Panc1 (cell line): Measurements from ENCODE around the gene ATP5MC2. TPM values are rescaled to one million over a fixed set of nuclear protein-coding genes. Genes with fewer than 3 reads are reported as not detected.

Experiments
- ATAC-seq: fragments of 200-7000 bp; cut with Tn5 transposase; 2 replicates; pipeline ENCODE4 v1.9.1; 2020; ENCODE audit warnings: mild to moderate bottlenecking, moderate library complexity
- BruUV-seq: library from RNA; stranded (reverse); fragments of 400-500 nt; replicated peaks from 2 replicates; lab custom pipeline; 2021; lab: Mats Ljungman, UMichigan
- CTCF ChIA-PET: fragments of 300-600 bp; sonication (Branson Sonifier 250); formaldehyde crosslinking; loops from one replicate; lab custom pipeline; 2022; ENCODE audit warnings: antibody characterized with exemption; lab: Charles Lee
- POLR2A ChIA-PET: fragments of 300-600 bp; sonication (Branson Sonifier 250); formaldehyde crosslinking; loops from one replicate; lab custom pipeline; 2022; ENCODE audit warnings: antibody characterized with exemption; lab: Charles Lee
- DNase-seq: peaks from one replicate; pipeline ENCODE4 v3.0.0-alpha.2; 2010; ENCODE audit warnings: low read depth, low spot score
- H3K27ac ChIP-seq: 2 replicates; pipeline ENCODE4 v1.5.1; 2011; ENCODE audit warnings: mild to moderate bottlenecking, low read length, inconsistent platforms
- H3K27me3 ChIP-seq: fragments of 200-500 bp; sonication (Bioruptor generic); 2 replicates; pipeline ENCODE4 v1.6.0; 2014; ENCODE audit warnings: low read length, inconsistent platforms; ENCODE audit not compliant: control insufficient read depth, insufficient read depth
- H3K36me3 ChIP-seq: fragments of 200-500 bp; sonication (Bioruptor generic); 2 replicates; pipeline ENCODE4 v1.5.1; 2014; ENCODE audit warnings: inconsistent platforms, mild to moderate bottlenecking, low read length, moderate library complexity; ENCODE audit not compliant: control insufficient read depth, insufficient read depth
- H3K4me1 ChIP-seq: 2 replicates; pipeline ENCODE4 v1.5.1; 2011; ENCODE audit warnings: inconsistent platforms, mild to moderate bottlenecking, low read length, moderate library complexity; ENCODE audit not compliant: control insufficient read depth, insufficient read depth
- H3K4me3 ChIP-seq, 2 experiments: 2 replicates each; pipeline ENCODE4 v1.5.1; 2011 to 2012; ENCODE audit warnings: low read depth in 2 of 2, low read length in 2 of 2, mild to moderate bottlenecking in 2 of 2, inconsistent platforms in 1 of 2, moderate library complexity in 1 of 2
- H3K9me3 ChIP-seq: fragments of 200-500 bp; sonication (Bioruptor generic); 2 replicates; pipeline ENCODE4 v1.5.1; 2014; ENCODE audit warnings: low read depth, mild to moderate bottlenecking, inconsistent platforms, low read length, moderate library complexity; ENCODE audit not compliant: control insufficient read depth, insufficient read depth
- CTCF ChIP-seq: fragments of 450-650 bp; IDR thresholded peaks from 2 replicates; pipeline ENCODE4 v1.5.1; 2017; ENCODE audit warnings: mild to moderate bottlenecking
- POLR2AphosphoS5 ChIP-seq: IDR thresholded peaks from 2 replicates; pipeline ENCODE4 v1.6.1; 2012; ENCODE audit warnings: mild to moderate bottlenecking, low read depth, low read length, moderate library complexity
- REST ChIP-seq, 2 experiments: IDR thresholded peaks; 2 replicates each; pipeline ENCODE4 v1.6.1; 2011 to 2012; ENCODE audit warnings: low read depth in 2 of 2, control low read depth in 1 of 2, low read length in 1 of 2, mild to moderate bottlenecking in 1 of 2, moderate library complexity in 1 of 2; ENCODE audit not compliant: insufficient read depth in 1 of 2
- SIN3A ChIP-seq: IDR thresholded peaks from 2 replicates; pipeline ENCODE4 v1.6.1; 2012; ENCODE audit warnings: low read depth, mild to moderate bottlenecking, low read length, moderate library complexity, borderline replicate concordance; ENCODE audit not compliant: insufficient read depth
- TCF7L2 ChIP-seq: IDR thresholded peaks from 2 replicates; pipeline ENCODE4 v1.6.1; 2011; ENCODE audit warnings: mild to moderate bottlenecking, low read depth, low read length, inconsistent platforms
- in situ Hi-C: cut with HindIII; loops from 2 replicates; pipeline ENCODE4 v1.10.0; 2016; ENCODE audit warnings: low sequenced_read_pairs, low pct_unique_long_range_greater_than_20kb
- intact Hi-C: fragments of 100-400 bp; cut with micrococcal nuclease; formaldehyde crosslinking; loops from one replicate; pipeline ENCODE4 v1.10.0; 2022; ENCODE audit not compliant: unreplicated experiment
- total RNA-seq: library from RNA; stranded (reverse); gene quantifications from one replicate; pipeline ENCODE4 v1.2.1, GENCODE V29; 2021; ENCODE audit not compliant: unreplicated experiment

The ATP5MC2 gene
- total RNA-seq, 1 experiment from 2014 or later, result 290 TPM

- Histone ChIP-seq H3K27me3 (no peaks in the 10 kb centered on the region), H3K4me3 (peak overlapping the region in 1 of 2 experiments; percentile 17; a peak in 1 of 4 replicates), H3K4me1 (peaks cover 5% of the 10 kb centered on the region; the same call in 1 of the 2 replicates), H3K36me3 (no peaks in the 10 kb centered on the region), H3K9me3 (no peaks in the 10 kb centered on the region), H3K27ac (peak overlapping the region; percentile 24; the same call in 1 of the 2 replicates)
- no peak for ATAC-seq
- in situ Hi-C loops, result no loop called here
- ChIA-PET POLR2A (interaction anchor here (0.6 kb wide), 1 partner anchor 58 kb away, joined by 5 read pairs; no protein-coding TSS in a partner anchor), CTCF (no interaction called here)
- BruUV-seq, result no TSS peak
- DNase-seq, result no peak
- TF ChIP-seq REST (IDR thresholded peaks at IDR 0.05; ENCODE audit: insufficient read depth in 1 of 2, low read depth in 2 of 2, low read length in 1 of 2), result no peak
- no peak for TF ChIP-seq CTCF
- no peak for TF ChIP-seq SIN3A
- TF ChIP-seq TCF7L2, result no peak
- TF ChIP-seq POLR2AphosphoS5, result no peak
- intact Hi-C loops, result no loop called here
Observed at GRCh38 chr12:53618275-53618674, 57.6 kb downstream of the ATP5MC2 start.

- no peaks in the 10 kb centered on the region for H3K4me1 ChIP-seq
- H3K9me3 ChIP-seq, result no peaks in the 10 kb centered on the region
- H3K27me3 ChIP-seq, result no peaks in the 10 kb centered on the region
- intact Hi-C loops, result no loop called here
- H3K4me3 ChIP-seq, result no peak overlapping the region
- TSS peak; percentile 28 for BruUV-seq
- in situ Hi-C loops, result no loop called here
- TF ChIP-seq TCF7L2 (no peak), POLR2AphosphoS5 (no peak)
- ATAC-seq (no peak), DNase-seq (no peak)
- no peaks in the 10 kb centered on the region for H3K36me3 ChIP-seq
- POLR2A ChIA-PET, result interaction anchor here (0.6 kb wide), 1 partner anchor 59 kb away, joined by 5 read pairs; no protein-coding TSS in a partner anchor
- CTCF ChIA-PET, result no interaction called here
- peak overlapping the region; percentile 24; the same call in 1 of the 2 replicates for H3K27ac ChIP-seq
Observed at GRCh38 chr12:53617700-53618099, 58.2 kb downstream of the ATP5MC2 start.

GRCh38 chr12:53616950-53617349 lies 58.9 kb downstream of the ATP5MC2 start:
- ChIA-PET CTCF (no interaction called here), POLR2A (no interaction called here)
- Histone ChIP-seq H3K27me3 (no peaks in the 10 kb centered on the region), H3K36me3 (no peaks in the 10 kb centered on the region), H3K4me3 (no peak overlapping the region), H3K4me1 (no peaks in the 10 kb centered on the region), H3K27ac (no peak overlapping the region), H3K9me3 (no peaks in the 10 kb centered on the region)
- in situ Hi-C loops, result no loop called here
- ATAC-seq, result no peak
- DNase-seq, result no peak
- intact Hi-C loops, result no loop called here
- TF ChIP-seq POLR2AphosphoS5 (no peak), TCF7L2 (no peak), SIN3A (no peak), REST (IDR thresholded peaks at IDR 0.05; ENCODE audit: insufficient read depth in 1 of 2, low read depth in 2 of 2, low read length in 1 of 2) (no peak), CTCF (no peak)
- no TSS peak for BruUV-seq
